ENCODE results near the gene CHRNA5.
"Not testable (repeated sequence)": the region's sequence is repeated elsewhere in the genome, so short reads cannot be mapped to it uniquely, and the experiment has no call there.

CHRNA5 gene

GRCh38 chr15:78565951-78566774 lies 843 bp downstream of the CHRNA5 start:
- no peak for DNase-seq

GRCh38 chr15:78567531-78567930 lies 2.2 kb downstream of the CHRNA5 start:
- no peak for DNase-seq

DNA sequence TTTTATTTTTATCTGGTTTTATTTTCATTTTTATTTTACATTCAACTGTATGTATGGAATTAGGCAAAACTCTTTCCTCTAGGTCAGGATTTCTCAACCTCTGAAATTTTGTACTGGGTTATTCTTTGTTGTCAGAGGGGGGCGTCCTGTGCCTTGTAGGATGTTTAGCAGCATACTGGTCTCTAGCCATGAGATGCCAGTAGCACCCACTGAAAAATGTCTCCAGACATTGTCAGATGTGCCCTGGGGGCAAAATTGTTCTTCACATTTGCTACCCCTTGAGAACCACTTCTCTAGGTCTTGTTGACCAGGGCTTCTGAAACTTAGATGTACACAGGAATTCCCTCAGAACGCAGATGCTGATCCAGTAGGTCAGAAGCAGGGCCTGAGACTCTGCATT lies 5.4 kb downstream of the CHRNA5 start:
- DNase-seq = no peak

DNA sequence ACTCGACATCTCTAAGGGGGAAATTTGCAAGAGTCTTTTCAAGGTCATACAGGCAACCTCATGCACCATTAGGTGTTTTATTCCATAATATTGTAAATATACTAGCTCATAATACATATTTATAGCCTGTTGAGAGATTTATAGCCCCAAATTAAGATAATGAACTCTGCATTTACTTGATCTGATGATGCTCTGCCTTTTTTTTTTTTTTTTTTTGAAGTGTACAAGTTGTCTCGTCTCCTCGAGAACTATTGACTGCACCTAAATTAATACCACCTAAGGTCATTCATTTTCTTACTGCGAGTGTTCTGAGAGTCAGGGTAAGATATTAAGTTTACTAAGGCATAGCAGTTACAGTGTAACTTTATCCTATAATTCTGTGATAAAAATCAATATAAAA lies 6.1 kb downstream of the CHRNA5 start:
- DNase-seq = no peak

DNA sequence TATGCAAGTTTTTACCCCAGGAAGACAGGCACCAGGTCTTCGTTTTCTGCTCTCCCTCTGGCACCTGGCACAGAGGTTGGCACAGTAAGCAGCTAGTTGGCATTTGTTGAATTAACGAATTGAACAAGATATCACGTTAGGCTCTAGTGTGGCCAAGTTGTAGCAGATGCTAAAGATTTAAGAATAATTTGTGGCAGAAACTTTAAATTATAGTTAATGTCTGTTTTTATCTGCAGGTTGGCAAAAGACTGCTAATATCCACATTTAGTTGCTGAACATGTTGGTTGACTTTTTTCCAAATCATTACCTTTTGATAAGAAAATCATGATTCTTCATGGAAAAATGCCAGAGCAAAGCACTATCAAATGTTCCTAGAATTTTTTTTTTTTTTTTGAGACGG lies 8.1 kb downstream of the CHRNA5 start:
- no peak for DNase-seq

DNA sequence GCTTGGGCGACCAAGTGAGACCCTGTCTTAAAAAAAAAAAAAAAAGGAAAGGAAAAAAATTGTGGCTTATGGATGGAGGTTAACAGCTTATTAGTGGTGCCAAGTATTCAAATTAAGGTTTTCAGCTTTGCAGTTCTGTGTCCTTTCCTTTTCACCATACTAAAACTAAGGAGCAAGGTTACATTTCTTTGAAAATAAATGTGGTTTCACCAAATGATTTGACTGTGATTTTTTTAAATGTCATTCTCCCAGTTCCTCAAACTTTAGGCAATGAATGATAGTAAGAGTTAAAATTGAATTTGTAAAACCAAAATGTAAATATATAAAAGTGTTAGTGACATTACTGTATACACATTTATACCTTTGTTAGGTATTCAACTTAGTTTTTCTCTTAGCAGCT lies 9.6 kb downstream of the CHRNA5 start:
- DNase-seq = no peak

DNA sequence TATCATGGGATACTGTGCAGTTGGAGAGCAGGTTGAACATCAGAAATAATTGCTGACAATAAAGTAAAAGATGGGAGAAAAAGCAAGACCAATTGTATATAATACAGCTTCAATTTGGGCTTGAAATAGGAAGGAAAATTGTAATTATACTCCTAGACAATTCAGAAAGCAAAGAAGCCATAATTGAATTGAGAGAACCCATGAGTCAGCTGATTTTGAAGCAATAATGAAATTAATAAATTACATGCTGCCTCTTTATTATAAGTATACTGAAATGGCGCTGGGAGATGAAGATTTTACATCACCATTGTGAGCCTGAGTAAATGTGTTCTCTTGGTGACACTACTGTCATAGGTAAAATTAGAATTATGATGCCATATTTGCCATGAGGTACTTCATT lies 32.3 kb downstream of the CHRNA5 start:
- DNase-seq = no peak

DNA sequence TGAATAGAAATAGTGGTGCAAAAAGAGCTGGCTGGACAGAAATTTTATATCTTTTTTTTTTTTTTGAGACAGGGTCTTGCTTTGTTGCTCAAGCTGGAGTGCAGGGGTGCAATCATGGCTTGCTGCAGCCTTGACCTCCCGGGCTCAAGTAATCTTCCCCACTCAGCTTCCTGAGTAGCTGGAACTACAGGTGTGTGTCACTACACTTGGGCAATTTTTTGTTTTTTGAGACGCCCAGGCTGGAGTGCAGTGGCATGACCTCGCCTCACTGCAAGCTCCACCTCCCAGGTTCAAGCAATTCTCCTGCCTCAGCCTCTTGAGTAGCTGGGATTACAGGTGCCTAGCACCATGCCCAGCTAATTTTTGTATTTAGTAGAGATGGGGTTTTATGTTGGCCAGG lies 33.0 kb downstream of the CHRNA5 start:
- no peak for DNase-seq

GRCh38 chr15:78599189-78599588 lies 33.9 kb downstream of the CHRNA5 start:
- DNase-seq = no peak

DNA sequence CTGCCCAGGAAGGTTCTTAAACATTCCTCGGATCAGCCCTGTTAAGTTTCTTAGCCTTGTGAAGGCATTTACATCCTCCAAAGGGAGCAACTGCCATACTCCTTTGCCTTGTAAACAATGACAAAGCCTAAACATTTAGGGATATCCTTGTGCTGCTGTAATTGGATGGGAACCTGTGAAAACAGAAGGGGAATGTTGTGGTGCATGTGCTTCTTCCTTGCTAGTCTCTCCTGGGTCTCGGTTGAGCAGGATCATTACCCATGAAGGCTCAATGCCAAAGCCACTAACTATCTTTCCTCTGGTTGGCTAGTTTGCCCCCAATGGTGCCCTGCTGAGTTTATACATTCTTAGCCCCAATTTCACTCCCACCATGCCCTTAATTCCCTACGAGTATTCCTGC lies 38.1 kb downstream of the CHRNA5 start:
- DNase-seq = no peak

DNA sequence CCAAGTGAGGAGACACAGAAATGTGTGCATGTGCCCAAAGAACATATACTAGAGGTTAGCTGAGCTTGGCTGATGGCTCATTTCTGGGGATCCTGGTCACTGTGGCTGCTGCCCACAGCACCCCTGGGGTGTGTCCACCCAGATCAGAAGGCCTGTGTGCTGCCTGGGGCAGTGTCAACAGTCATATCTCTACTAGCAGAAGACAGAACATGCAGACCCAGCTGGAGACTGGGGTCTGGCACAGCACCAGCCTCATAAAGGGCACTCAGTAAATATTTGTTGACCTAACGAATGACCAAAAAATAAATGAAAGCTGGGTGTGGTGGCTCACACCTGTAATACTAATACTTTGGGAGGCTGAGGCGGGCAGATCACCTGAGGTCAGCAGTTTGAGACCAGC lies 39.1 kb downstream of the CHRNA5 start:
- no peak for DNase-seq

DNA sequence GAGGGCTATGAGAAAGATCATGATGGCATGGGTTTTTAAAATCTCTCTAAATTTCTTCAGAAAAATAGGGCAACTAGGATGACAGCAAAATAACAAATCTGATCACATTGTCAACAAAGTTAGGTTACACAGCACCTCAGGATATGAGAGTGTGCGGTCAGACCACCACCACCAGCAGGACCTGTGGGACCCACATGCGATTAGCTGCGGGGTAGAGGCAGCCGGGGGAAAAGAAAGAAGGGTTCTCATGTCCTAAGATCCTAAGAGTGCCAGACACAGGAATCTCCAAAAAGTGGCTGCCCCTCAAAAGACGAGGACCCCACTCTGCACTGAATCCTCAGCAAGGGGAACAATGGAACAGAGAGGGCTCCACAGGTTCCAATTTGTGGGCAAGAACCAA lies 39.9 kb downstream of the CHRNA5 start:
- DNase-seq = no peak

GRCh38 chr15:78605680-78606079 lies 40.4 kb downstream of the CHRNA5 start:
- no peak for DNase-seq

DNA sequence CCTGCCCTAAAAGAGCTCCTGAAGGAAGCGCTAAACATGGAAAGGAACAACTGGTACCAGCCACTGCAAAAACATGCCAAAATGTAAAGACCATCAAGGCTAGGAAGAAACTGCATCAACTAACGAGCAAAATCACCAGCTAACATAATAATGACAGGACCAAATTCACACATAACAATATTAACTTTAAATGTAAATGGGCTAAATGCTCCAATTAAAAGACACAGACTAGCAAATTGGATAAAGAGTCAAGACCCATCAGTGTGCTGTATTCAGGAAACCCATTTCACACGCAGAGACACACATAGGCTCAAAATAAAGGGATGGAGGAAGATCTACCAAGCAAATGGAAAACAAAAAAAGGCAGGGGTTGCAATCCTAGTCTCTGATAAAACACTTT lies 44.2 kb downstream of the CHRNA5 start:
- DNase-seq = not testable (repeated sequence)

DNA sequence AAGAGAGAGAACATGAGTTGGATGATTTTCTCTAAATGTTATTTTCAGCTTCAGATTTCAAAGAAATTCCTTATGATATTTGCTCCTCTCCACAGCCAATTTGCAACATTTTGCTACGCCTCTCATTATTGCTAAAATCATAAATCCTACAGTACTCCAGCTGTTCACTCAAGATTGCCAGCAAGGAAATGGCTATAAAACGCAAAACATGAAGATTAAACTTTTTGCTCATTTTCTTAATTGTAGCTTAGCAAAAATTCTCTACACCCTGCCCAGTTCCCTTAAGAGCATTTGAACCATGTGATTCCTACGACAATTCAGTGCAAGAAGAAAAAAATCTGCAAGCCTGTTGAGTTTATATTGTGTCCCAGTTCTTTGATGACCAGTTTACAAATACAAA lies 48.7 kb downstream of the CHRNA5 start:
- no peak for DNase-seq

- DNase-seq = no peak
Observed at GRCh38 chr15:78615151-78615589, 49.9 kb downstream of the CHRNA5 start.

- DNase-seq = no peak
Observed at GRCh38 chr15:78616506-78616905, 51.2 kb downstream of the CHRNA5 start.

- DNase-seq = no peak
Observed at GRCh38 chr15:78617076-78617475, 51.8 kb downstream of the CHRNA5 start.

- no peak for DNase-seq
Observed at GRCh38 chr15:78617516-78617915, 52.2 kb downstream of the CHRNA5 start.

- DNase-seq = no peak
Observed at GRCh38 chr15:78618064-78618463, 52.7 kb downstream of the CHRNA5 start.

GRCh38 chr15:78618490-78618934 lies 53.2 kb downstream of the CHRNA5 start:
- DNase-seq = peak; percentile 64

DNA sequence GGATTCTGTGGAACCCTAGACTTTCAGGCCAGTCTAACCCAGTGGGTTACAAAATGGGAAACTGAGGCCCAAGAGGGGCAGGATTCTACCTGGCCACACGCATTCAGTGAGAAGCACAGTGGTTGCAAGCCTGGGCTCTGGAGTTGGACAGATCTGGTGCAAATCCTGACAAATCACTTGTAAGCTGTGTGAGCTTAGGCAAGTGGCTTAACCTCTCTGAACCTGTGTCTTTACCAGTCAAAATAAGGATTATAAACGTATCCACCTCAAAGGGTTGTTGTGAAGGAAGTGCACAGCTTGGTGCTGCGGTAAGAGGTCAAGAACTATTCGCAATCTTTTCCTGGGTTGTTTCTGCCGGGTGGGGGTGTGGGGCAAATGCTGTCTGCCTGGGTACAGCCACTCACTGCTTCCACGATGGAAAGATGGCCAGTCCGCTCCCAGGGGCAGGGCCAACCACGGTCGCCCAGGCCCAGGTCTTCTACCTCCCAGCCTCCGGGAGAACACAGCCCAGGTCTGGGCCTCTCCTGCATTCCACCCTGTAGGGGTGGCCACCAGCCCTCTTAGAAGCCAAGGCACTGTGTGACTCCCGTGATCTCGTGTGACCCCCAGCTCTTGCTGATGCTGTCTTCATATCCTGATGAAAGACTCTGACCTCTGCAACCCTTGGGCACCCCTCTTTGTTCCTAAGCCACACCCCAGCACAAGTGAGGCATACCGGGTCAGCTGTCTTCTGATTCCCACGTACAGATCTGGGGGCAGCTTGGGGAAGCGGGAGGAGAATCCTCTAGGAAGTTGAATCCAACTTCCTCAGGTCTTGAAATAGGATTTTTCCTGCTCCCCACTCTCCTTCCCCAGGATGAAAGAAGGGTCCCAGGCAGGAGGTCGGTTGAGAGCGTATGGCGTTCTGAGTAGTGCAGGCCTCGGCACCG lies 54.0 kb downstream of the CHRNA5 start:
- DNase-seq = no peak

- peak; percentile 18 for DNase-seq
Observed at GRCh38 chr15:78620021-78620526, 54.8 kb downstream of the CHRNA5 start.

Measured in SHP77 treated with DMSO at 0.1 percent for 48 hours (cell line).